GM12878 (cell line): ENCODE data around the gene DNAJC16. TPM values are rescaled to one million over a fixed set of nuclear protein-coding genes. Genes with fewer than 3 reads are reported as not detected.

Source experiments
- ATAC-seq: fragments of 200-7000 bp; cut with Tn5 transposase; 3 replicates; pipeline ENCODE4 v1.9.1; 2020; ENCODE audit warnings: mild to moderate bottlenecking, moderate library complexity
- BruUV-seq: library from RNA; stranded (reverse); fragments of 400-500 nt; replicated peaks from 2 replicates; lab custom pipeline; 2021; lab: Mats Ljungman, UMichigan
- CTCF ChIA-PET: fragments of 300-600 bp; sonication (Branson Sonifier 250); formaldehyde crosslinking; extraction: SDS; loops from one replicate; lab custom pipeline; 2021; ENCODE audit warnings: inconsistent platforms; lab: Yijun Ruan, JAX
- POLR2A ChIA-PET: fragments of 350-600 bp; formaldehyde crosslinking; extraction: SDS; loops from one replicate; lab custom pipeline; 2021; ENCODE audit warnings: inconsistent platforms; lab: Charles Lee
- RAD21 ChIA-PET: fragments of 300-600 bp; sonication (Branson Sonifier 250); formaldehyde crosslinking; loops from one replicate; lab custom pipeline; 2023; ENCODE audit warnings: antibody characterized with exemption; ENCODE audit not compliant: unreplicated experiment; lab: Charles Lee
- SMC1A ChIA-PET: fragments of 300-600 bp; sonication (Branson Sonifier 250); formaldehyde crosslinking; loops from one replicate; lab custom pipeline; 2023; ENCODE audit not compliant: unreplicated experiment, uncharacterized antibody; lab: Charles Lee
- DNase-seq: peaks from one replicate; pipeline ENCODE4 v3.0.0-alpha.2; 2011; ENCODE audit warnings: low read depth, low spot score
- FAIRE-seq: peaks from 3 replicates; lab custom pipeline; 2011; peaks lifted over from hg19 to GRCh38; lab: Jason Lieb, UNC
- H2AFZ ChIP-seq: 2 replicates; pipeline ENCODE4 v1.6.0; 2011; ENCODE audit warnings: low read depth, low read length, control low read depth; ENCODE audit not compliant: control insufficient read depth
- H3K27ac ChIP-seq: 2 replicates; pipeline ENCODE4 v1.5.1; 2011; ENCODE audit warnings: control low read depth; ENCODE audit not compliant: control insufficient read depth, insufficient read depth
- H3K27me3 ChIP-seq, 2 experiments: replicated peaks in 1 of 2; 2 replicates each; pipeline versions ENCODE4 v1.6.0 to v1.6.1; 2011; ENCODE audit warnings: low read length in 1 of 2; ENCODE audit not compliant: control insufficient read depth in 2 of 2, insufficient read depth in 2 of 2
- H3K36me3 ChIP-seq, 2 experiments: 2 replicates each; pipeline ENCODE4 v1.5.1; 2011; ENCODE audit warnings: low read length in 1 of 2; ENCODE audit not compliant: control insufficient read depth in 2 of 2, insufficient read depth in 2 of 2
- H3K4me1 ChIP-seq: 2 replicates; pipeline ENCODE4 v1.6.1; 2011; ENCODE audit warnings: mild to moderate bottlenecking, low read length, moderate library complexity, mixed read lengths; ENCODE audit not compliant: control insufficient read depth, insufficient read depth
- H3K4me2 ChIP-seq: 2 replicates; pipeline ENCODE4 v1.6.0; 2011; ENCODE audit warnings: control low read depth; ENCODE audit not compliant: control insufficient read depth, insufficient read depth
- H3K4me3 ChIP-seq: fragments of 200-600 bp; sonication (generic); 2 replicates; pipeline ENCODE4 v1.5.1; 2016
- H3K79me2 ChIP-seq: 2 replicates; pipeline ENCODE4 v1.6.0; 2011; ENCODE audit warnings: low read length; ENCODE audit not compliant: control insufficient read depth, insufficient read depth
- H3K9ac ChIP-seq: 2 replicates; pipeline ENCODE4 v1.8.0; 2011; ENCODE audit warnings: low read length, control low read depth, mixed read lengths; ENCODE audit not compliant: control insufficient read depth, insufficient read depth
- H3K9me3 ChIP-seq: replicated peaks from 3 replicates; pipeline ENCODE4 v1.5.1; 2011; ENCODE audit warnings: mild to moderate bottlenecking, low read length; ENCODE audit not compliant: control insufficient read depth, insufficient read depth
- H4K20me1 ChIP-seq: 2 replicates; pipeline ENCODE4 v1.6.0; 2011; ENCODE audit not compliant: control insufficient read depth, insufficient read depth
- MTA2 ChIP-seq: fragments of 450-650 bp; IDR thresholded peaks from 2 replicates; pipeline ENCODE4 v1.6.1; 2016; ENCODE audit warnings: low read depth, mild to moderate bottlenecking, moderate library complexity
- NFYB ChIP-seq: IDR thresholded peaks from 2 replicates; pipeline ENCODE4 v1.6.1; 2011; ENCODE audit warnings: low read depth, mild to moderate bottlenecking, low read length, improper control_type of control experiment, moderate library complexity; ENCODE audit not compliant: insufficient read depth
- POLR2A ChIP-seq: IDR thresholded peaks from 2 replicates; pipeline ENCODE4 v1.6.1; 2011; ENCODE audit warnings: low read depth, mild to moderate bottlenecking, low read length
- POU2F2 ChIP-seq: IDR thresholded peaks from 3 replicates; pipeline ENCODE4 v1.6.1; 2011; ENCODE audit warnings: low read depth, mild to moderate bottlenecking, low read length, borderline replicate concordance
- SMAD1 ChIP-seq: fragments of 450-650 bp; IDR thresholded peaks from 2 replicates; pipeline ENCODE4 v1.6.1; 2018; ENCODE audit warnings: mild to moderate bottlenecking, low read depth; ENCODE audit not compliant: partially characterized antibody
- WGBS: methylation state at CpG from one replicate; pipeline ENCODE4 v1.1.6; 2016; ENCODE audit warnings: low lambda C conversion rate; ENCODE audit not compliant: insufficient replicate concordance, insufficient coverage; ENCODE audit errors: missing lambda C conversion rate; 5-methylcytosine and 5-hydroxymethylcytosine counted together
- in situ Hi-C: fragments of 300-500 bp; cut with MboI; formaldehyde crosslinking; loops from 9 replicates; pipeline ENCODE4 v1.14.3; 2018; ENCODE audit warnings: mixed read lengths
- intact Hi-C: fragments of 100-400 bp; cut with micrococcal nuclease; formaldehyde crosslinking; loops from one replicate; pipeline ENCODE4 v1.14.2; 2022; ENCODE audit not compliant: unreplicated experiment
- polyA plus RNA-seq, 11 experiments: library from polyadenylated mRNA; depleted of rRNA in 4 of 11; unstranded in 6 of 11; stranded (reverse) in 5 of 11; fragments of >200 nt; fragmentation: Nextera tagmentation in 4 of 11; fragmentation: Illumina TruSeq in 1 of 11; extraction: Ambion mirVana in 4 of 11; extraction: Trizol in 1 of 11; gene quantifications; 1 replicate in 1 of 11; 2 replicates in 10 of 11; pipeline versions ENCODE4 v1.2.1 to v1.2.3, GENCODE V29; 2011 to 2016; ENCODE audit warnings: inconsistent platforms in 2 of 11, missing spikeins in 2 of 11, low read depth in 1 of 11
- total RNA-seq, 4 experiments: library from RNA; depleted of rRNA in 3 of 4; stranded (reverse); fragments of >200 nt in 3 of 4; fragmentation: Illumina TruSeq in 1 of 4; extraction: Trizol in 1 of 4; gene quantifications; 2 replicates each; pipeline versions ENCODE4 v1.2.1 to v1.2.3, GENCODE V29; 2013 to 2021

The DNAJC16 gene
- total and polyA plus RNA-seq, 10 of the 15 experiments (the other 5 are each of a cell fraction or from before 2014, with no cell fraction given): 2.4 to 12.7 (median 7.8) TPM

DNA sequence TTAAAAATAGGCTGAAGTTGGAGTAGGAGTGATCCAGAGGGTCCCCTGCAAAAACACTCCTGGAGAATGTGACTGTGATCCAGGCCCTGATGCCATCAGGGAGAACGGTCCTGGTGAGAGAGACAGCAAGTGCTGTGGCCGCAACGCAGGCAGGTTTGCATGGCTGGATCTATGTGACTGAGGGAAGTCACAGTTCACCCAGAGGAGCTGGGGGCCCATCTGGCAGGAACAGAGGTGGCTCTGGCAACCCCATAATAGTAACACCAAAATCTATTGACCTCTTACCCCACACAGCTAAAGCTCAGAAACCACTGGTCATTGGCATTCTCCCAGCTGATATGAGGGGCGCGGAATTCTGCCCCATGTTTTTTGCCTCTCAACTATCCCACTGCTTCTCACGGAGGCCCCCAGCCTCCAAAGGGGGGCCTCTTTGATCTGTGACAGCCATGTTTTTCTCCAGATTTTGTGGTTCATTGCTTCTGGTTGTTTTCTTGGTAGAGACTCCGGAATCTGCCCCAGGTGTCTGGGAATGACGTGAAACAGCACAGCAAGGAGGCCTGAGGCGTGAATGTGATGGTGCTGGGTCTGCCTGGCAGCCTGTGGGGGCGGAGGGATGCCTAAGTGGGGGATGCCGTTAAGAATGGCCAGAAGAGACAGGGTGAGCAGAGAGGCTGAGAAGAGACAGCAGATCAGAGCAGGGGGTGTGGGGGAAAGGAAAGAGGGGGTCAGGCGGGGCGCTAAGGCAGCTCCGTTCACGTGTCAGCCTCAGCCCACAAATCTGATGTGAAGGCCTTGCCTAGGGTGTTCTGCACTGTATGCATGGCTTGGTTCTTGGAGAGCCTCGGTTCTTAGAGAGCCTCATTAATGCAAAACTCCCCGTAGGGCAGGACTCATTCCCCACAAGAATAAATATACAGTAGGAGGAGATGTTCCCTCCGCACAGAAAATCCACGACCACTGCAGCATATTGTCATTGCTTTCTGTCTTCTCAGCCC is 26.2 kb upstream of the DNAJC16 start:
- BruUV-seq: no TSS peak

More for the DNA sequence above, 26.2 kb upstream of the DNAJC16 start:
- H3K4me2 ChIP-seq: no peak overlapping the region
- no peak for ATAC-seq
- H3K36me3 ChIP-seq: peaks cover 0 to 5% of the 10 kb centered on the region in 2 experiments; a peak in 1 of 4 replicates
- no peak for FAIRE-seq
- 80% methylated on average over 18 of the region's 19 CpGs for WGBS
- POLR2A ChIA-PET: interaction anchor here (0.5 kb wide), 1 partner anchor 57 kb away, joined by 8 read pairs; no protein-coding TSS in a partner anchor
- H3K27me3 ChIP-seq: no peaks in the 10 kb centered on the region
- intact Hi-C loops (loop anchor here (1.0 kb wide), 1 partner anchor 177 kb away; no protein-coding TSS in a partner anchor), in situ Hi-C loops (no loop called here)
- H4K20me1 ChIP-seq: no peaks in the 10 kb centered on the region
- H3K27ac ChIP-seq: no peak overlapping the region
- H2AFZ ChIP-seq: no peak overlapping the region
- CTCF ChIA-PET: interaction anchor here (0.7 to 1.7 kb wide), 9 partner anchors 9 to 372 kb away, joined by 3 to 8 read pairs (median 4); no protein-coding TSS in a partner anchor
- H3K4me1 ChIP-seq: no peaks in the 10 kb centered on the region
- no peak for DNase-seq
- no peaks in the 10 kb centered on the region for H3K9me3 ChIP-seq
- no peak overlapping the region for H3K4me3 ChIP-seq
- no peak for TF ChIP-seq MTA2
- TF ChIP-seq NFYB: no peak
- TF ChIP-seq POU2F2: no peak
- TF ChIP-seq POLR2A: no peak
- no peak for TF ChIP-seq SMAD1
- SMC1A ChIA-PET: interaction anchor here (0.7 to 1.3 kb wide), 2 partner anchors 57 to 69 kb away, joined by 3 to 5 read pairs; no protein-coding TSS in a partner anchor
- H3K9ac ChIP-seq: no peak overlapping the region
- RAD21 ChIA-PET: interaction anchor here (1.1 kb wide), 1 partner anchor 176 kb away, joined by 4 read pairs; no protein-coding TSS in a partner anchor
- H3K79me2 ChIP-seq: no peaks in the 10 kb centered on the region
